Measurements from ENCODE around the gene TRIP12. TPM values are rescaled to one million over a fixed set of nuclear protein-coding genes. Genes with fewer than 3 reads are reported as not detected.

Gene TRIP12
- total and polyA plus RNA-seq, 2 donors (not counting 3 experiments of a cell fraction or from before 2014, with no cell fraction given): 53.8 to 278 TPM

DNA sequence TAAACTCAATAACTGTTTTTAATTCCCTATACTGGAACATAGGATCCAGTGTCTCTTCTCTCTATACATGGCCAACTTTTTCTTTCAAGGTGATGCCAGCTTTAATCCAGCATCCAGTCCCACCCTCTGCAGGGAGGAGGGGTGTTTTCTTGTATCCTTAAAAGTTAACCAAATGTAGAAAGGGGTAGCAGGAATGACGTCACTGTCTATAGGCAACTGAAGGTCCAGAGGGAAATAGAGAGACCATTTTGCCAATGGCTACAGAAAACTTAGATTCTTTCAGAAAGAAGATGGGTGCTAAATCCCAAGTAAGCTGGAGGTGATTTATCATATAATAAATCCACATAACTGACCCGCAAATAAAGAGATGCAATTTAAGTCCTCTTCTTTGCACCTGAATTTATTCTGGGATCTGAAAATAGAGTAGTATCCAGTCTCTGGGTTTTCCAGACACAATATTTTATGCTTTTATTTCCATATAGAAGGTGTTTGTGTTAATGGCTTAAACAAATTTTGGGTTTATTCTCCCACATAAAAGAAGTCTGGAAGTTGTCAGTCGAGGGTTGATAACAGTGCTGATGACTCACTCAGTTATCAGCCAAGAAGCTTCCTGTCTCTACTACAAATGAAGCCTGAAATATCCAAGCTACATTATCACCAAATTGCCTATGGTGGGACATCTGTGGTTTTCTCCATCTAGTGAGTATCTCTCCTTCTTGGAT lies 201.7 kb downstream of the TRIP12 start:
- no peaks in the 10 kb centered on the region for H4K20me1 ChIP-seq (replicated peaks; ENCODE audit: control insufficient read depth, extremely low read depth, insufficient read depth, low read length)
- TF ChIP-seq POLR2A (IDR thresholded peaks at IDR 0.05; ENCODE audit: low read depth, low read length): no peak
- peak; percentile 25 for TF ChIP-seq FOS (IDR thresholded peaks at IDR 0.05; ENCODE audit: borderline replicate concordance, insufficient read depth, low read length)
- ChIA-PET CTCF (no interaction called here), POLR2A (no interaction called here)
- dilution Hi-C loops (cut with MboI; ENCODE audit: extremely low pct_ligation_motif_present, low sequenced_read_pairs): no loop called here
- H3K9me1 ChIP-seq (replicated peaks; ENCODE audit: control insufficient read depth, extremely low read depth, insufficient read depth, low read length): no peaks in the 10 kb centered on the region
- no peak for DNase-seq (ENCODE audit: low read depth, low spot score)
- no peaks in the 10 kb centered on the region for H3K4me1 ChIP-seq (ENCODE audit: control insufficient read depth, extremely low read depth, insufficient read depth, low read length)
- H2AFZ ChIP-seq (ENCODE audit: low read depth, low read length): no peak overlapping the region
- no TSS peak for BruUV-seq (replicated peaks)
- H3K4me3 ChIP-seq (replicated peaks in 1 of 3; ENCODE audit: insufficient read depth in 1 of 3, low read depth in 1 of 3, low read length in 3 of 3): no peak overlapping the region
- no peak overlapping the region for H3K27ac ChIP-seq (ENCODE audit: insufficient read depth, low read depth, low read length)
- no peaks in the 10 kb centered on the region for H3K36me3 ChIP-seq (ENCODE audit: control insufficient read depth in 2 of 2, extremely low read depth in 1 of 2, insufficient read depth in 2 of 2, low read length in 2 of 2)
- peaks cover 7 to 13% of the 10 kb centered on the region in 2 experiments for H3K27me3 ChIP-seq (ENCODE audit: control insufficient read depth in 2 of 2, insufficient read depth in 2 of 2, low read length in 2 of 2)
- no peak for FAIRE-seq
- no peak overlapping the region for H3K9ac ChIP-seq (replicated peaks; ENCODE audit: extremely low read depth, insufficient read depth, low read length)
- intact Hi-C loops (cut with micrococcal nuclease): loop anchor here (5.0 kb wide), 1 partner anchor 288 kb away; no protein-coding TSS in a partner anchor
- no peak overlapping the region for H3K4me2 ChIP-seq (ENCODE audit: insufficient read depth, low read length)
- H3K79me2 ChIP-seq (ENCODE audit: control insufficient read depth, insufficient read depth, low read length): no peaks in the 10 kb centered on the region
- no peaks in the 10 kb centered on the region for H3K9me3 ChIP-seq (replicated peaks; ENCODE audit: control insufficient read depth, insufficient read depth, low read length)

DNA sequence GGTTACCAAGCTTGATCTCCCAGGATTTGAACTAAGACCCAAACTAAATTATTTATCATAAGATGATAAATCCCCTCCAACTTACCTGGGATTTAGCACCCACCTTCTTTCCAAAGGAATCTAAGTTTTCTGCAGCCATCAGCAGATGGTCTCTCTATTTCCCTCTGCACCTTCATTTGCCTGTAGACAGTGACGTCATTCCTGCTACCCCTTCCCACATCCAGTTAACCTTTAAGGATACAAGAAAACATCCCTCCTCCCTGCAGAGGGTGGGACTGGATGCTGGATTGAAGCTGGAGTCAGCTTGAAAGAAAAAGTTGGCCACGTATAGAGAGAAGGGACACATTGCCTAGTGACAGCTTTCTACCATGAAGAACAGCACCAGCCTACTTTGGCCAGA lies 203.8 kb downstream of the TRIP12 start:
- TF ChIP-seq, protein P1, sequence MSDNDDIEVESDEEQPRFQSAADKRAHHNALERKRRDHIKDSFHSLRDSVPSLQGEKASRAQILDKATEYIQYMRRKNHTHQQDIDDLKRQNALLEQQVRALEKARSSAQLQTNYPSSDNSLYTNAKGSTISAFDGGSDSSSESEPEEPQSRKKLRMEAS (IDR thresholded peaks at IDR 0.05; ENCODE audit: insufficient read depth, insufficient read length): no peak
- TF ChIP-seq JUN (IDR thresholded peaks at IDR 0.05; ENCODE audit: borderline replicate concordance, insufficient read depth, insufficient read length, low read depth) (no peak), FOS (IDR thresholded peaks at IDR 0.05; ENCODE audit: borderline replicate concordance, insufficient read depth, low read length) (no peak), POLR2A (IDR thresholded peaks at IDR 0.05; ENCODE audit: low read depth, low read length) (no peak), GATA2 (IDR thresholded peaks at IDR 0.05; ENCODE audit: insufficient read depth, insufficient read length, low read depth, low read length) (no peak), MYC (IDR thresholded peaks at IDR 0.05; ENCODE audit: low read depth, low read length) (no peak), EZH2 (IDR thresholded peaks at IDR 0.05; ENCODE audit: borderline replicate concordance, low read depth, low read length, severe bottlenecking) (no peak), POLR2AphosphoS5 (IDR thresholded peaks at IDR 0.05; ENCODE audit: insufficient read depth, low read depth, low read length) (no peak)
- TF ChIP-seq, protein P2, sequence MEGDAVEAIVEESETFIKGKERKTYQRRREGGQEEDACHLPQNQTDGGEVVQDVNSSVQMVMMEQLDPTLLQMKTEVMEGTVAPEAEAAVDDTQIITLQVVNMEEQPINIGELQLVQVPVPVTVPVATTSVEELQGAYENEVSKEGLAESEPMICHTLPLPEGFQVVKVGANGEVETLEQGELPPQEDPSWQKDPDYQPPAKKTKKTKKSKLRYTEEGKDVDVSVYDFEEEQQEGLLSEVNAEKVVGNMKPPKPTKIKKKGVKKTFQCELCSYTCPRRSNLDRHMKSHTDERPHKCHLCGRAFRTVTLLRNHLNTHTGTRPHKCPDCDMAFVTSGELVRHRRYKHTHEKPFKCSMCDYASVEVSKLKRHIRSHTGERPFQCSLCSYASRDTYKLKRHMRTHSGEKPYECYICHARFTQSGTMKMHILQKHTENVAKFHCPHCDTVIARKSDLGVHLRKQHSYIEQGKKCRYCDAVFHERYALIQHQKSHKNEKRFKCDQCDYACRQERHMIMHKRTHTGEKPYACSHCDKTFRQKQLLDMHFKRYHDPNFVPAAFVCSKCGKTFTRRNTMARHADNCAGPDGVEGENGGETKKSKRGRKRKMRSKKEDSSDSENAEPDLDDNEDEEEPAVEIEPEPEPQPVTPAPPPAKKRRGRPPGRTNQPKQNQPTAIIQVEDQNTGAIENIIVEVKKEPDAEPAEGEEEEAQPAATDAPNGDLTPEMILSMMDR (IDR thresholded peaks at IDR 0.05; ENCODE audit: extremely low read depth in 1 of 2, insufficient read depth in 1 of 2, low read depth in 1 of 2, low read length in 2 of 2): no peak
- Histone ChIP-seq H2AFZ (ENCODE audit: low read depth, low read length) (no peak overlapping the region), H4K20me1 (replicated peaks; ENCODE audit: control insufficient read depth, extremely low read depth, insufficient read depth, low read length) (no peaks in the 10 kb centered on the region), H3K27me3 (ENCODE audit: control insufficient read depth in 2 of 2, insufficient read depth in 2 of 2, low read length in 2 of 2) (peaks cover 12 to 29% of the 10 kb centered on the region in 2 experiments), H3K79me2 (ENCODE audit: control insufficient read depth, insufficient read depth, low read length) (no peaks in the 10 kb centered on the region), H3K4me2 (ENCODE audit: insufficient read depth, low read length) (no peak overlapping the region), H3K4me3 (replicated peaks in 1 of 3; ENCODE audit: insufficient read depth in 1 of 3, low read depth in 1 of 3, low read length in 3 of 3) (no peak overlapping the region), H3K9me1 (replicated peaks; ENCODE audit: control insufficient read depth, extremely low read depth, insufficient read depth, low read length) (no peaks in the 10 kb centered on the region), H3K9ac (replicated peaks; ENCODE audit: extremely low read depth, insufficient read depth, low read length) (no peak overlapping the region), H3K4me1 (ENCODE audit: control insufficient read depth, extremely low read depth, insufficient read depth, low read length) (peaks cover 6% of the 10 kb centered on the region), H3K27ac (ENCODE audit: insufficient read depth, low read depth, low read length) (no peak overlapping the region), H3K9me3 (replicated peaks; ENCODE audit: control insufficient read depth, insufficient read depth, low read length) (no peaks in the 10 kb centered on the region), H3K36me3 (ENCODE audit: control insufficient read depth in 2 of 2, extremely low read depth in 1 of 2, insufficient read depth in 2 of 2, low read length in 2 of 2) (no peaks in the 10 kb centered on the region)
- ChIA-PET POLR2A (no interaction called here), CTCF (no interaction called here)
- BruUV-seq (replicated peaks): no TSS peak
- DNase-seq (ENCODE audit: low read depth, low spot score) (no peak), FAIRE-seq (no peak)
- dilution Hi-C loops (cut with MboI; ENCODE audit: extremely low pct_ligation_motif_present, low sequenced_read_pairs) (no loop called here), intact Hi-C loops (cut with micrococcal nuclease) (loop anchor here (5.0 kb wide), 1 partner anchor 286 kb away; no protein-coding TSS in a partner anchor)
